HEK293T (cell line): Measurements from ENCODE around the gene FBXO28.

Source experiments
- ARNT ChIP-seq: fragments of 450-650 bp; IDR thresholded peaks from 2 replicates; pipeline ENCODE4 v1.6.1; 2017; ENCODE audit warnings: mild to moderate bottlenecking
- BHLHE40 ChIP-seq: fragments of 450-650 bp; IDR thresholded peaks from 2 replicates; pipeline ENCODE4 v1.6.1; 2016; ENCODE audit warnings: mild to moderate bottlenecking, moderate library complexity, borderline replicate concordance
- CTBP1 ChIP-seq: fragments of 450-650 bp; IDR thresholded peaks from 2 replicates; pipeline ENCODE4 v1.6.1; 2016; ENCODE audit warnings: borderline replicate concordance
- ELF4 ChIP-seq: fragments of 450-650 bp; IDR thresholded peaks from 2 replicates; pipeline ENCODE4 v1.6.1; 2017; ENCODE audit warnings: antibody characterized with exemption
- FOXA1 ChIP-seq: fragments of 450-650 bp; IDR thresholded peaks from 2 replicates; pipeline ENCODE4 v1.6.1; 2016; ENCODE audit warnings: mild to moderate bottlenecking
- FOXK2 ChIP-seq: fragments of 450-650 bp; IDR thresholded peaks from 2 replicates; pipeline ENCODE4 v1.6.1; 2016; ENCODE audit warnings: mild to moderate bottlenecking
- FOXM1 ChIP-seq: fragments of 450-650 bp; IDR thresholded peaks from 2 replicates; pipeline ENCODE4 v1.6.1; 2017; ENCODE audit warnings: mild to moderate bottlenecking, borderline replicate concordance
- L3MBTL2 ChIP-seq: fragments of 450-650 bp; conservative IDR thresholded peaks from 2 replicates; pipeline ENCODE4 v1.6.1; 2016; ENCODE audit warnings: mild to moderate bottlenecking
- LEF1 ChIP-seq: fragments of 450-650 bp; IDR thresholded peaks from 2 replicates; pipeline ENCODE4 v1.6.1; 2017; ENCODE audit warnings: mild to moderate bottlenecking, borderline replicate concordance
- PKNOX1 ChIP-seq: fragments of 450-650 bp; IDR thresholded peaks from 2 replicates; pipeline ENCODE4 v1.6.1; 2016
- SP1 ChIP-seq: fragments of 450-650 bp; IDR thresholded peaks from 2 replicates; pipeline ENCODE4 v1.6.1; 2017
- SUZ12 ChIP-seq: fragments of 450-650 bp; IDR thresholded peaks from 2 replicates; pipeline ENCODE4 v1.6.1; 2016; ENCODE audit warnings: mild to moderate bottlenecking
- TARDBP ChIP-seq: fragments of 450-650 bp; IDR thresholded peaks from 2 replicates; pipeline ENCODE4 v1.6.1; 2016
- ZNF384 ChIP-seq: fragments of 450-650 bp; IDR thresholded peaks from 2 replicates; pipeline ENCODE4 v1.6.1; 2016

DNA sequence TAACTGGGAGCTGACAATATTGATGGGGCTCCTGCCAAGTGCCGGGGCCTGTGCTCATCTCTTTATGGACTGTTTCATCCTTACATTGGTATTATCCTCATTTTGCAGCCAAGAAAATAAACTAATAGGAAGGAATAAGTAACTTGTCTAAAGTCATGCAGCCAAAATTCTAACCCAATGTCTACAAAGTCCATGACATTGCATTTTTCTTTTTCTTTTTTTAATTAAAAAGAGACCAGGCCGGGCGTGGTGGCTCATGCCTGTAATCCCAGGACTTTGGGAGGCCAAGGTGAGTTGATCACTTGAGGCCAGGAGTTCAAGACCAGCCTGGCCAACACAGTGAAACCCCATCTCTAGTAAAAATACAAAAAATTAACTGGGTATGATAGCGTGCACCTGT, 87.9 kb downstream of the FBXO28 start:
- TF ChIP-seq CTBP1 (no peak), FOXM1 (no peak), SP1 (no peak), FOXK2 (no peak), TARDBP (no peak), ELF4 (no peak), ARNT (no peak), LEF1 (no peak), FOXA1 (no peak), BHLHE40 (no peak), PKNOX1 (no peak), SUZ12 (no peak), ZNF384 (no peak), L3MBTL2 (no peak)
